H7 (cell line): ENCODE data around the gene ANK2. TPM values are rescaled to one million over a fixed set of nuclear protein-coding genes. Genes with fewer than 3 reads are reported as not detected.

Experiments
- DNase-seq: peaks from one replicate; pipeline ENCODE4 v3.0.0; 2012
- H3K27me3 ChIP-seq: 2 replicates; pipeline ENCODE4 v1.6.0; 2011; ENCODE audit warnings: mild to moderate bottlenecking, low read length; ENCODE audit not compliant: control insufficient read depth, insufficient read depth
- H3K36me3 ChIP-seq: replicated peaks from 2 replicates; pipeline ENCODE4 v1.5.1; 2011; ENCODE audit warnings: low read length; ENCODE audit not compliant: control insufficient read depth, insufficient read depth
- H3K4me3 ChIP-seq: 2 replicates; pipeline ENCODE4 v1.5.1; 2011; ENCODE audit warnings: low read depth, mild to moderate bottlenecking, control low read depth, low read length, moderate library complexity; ENCODE audit not compliant: insufficient read depth
- total RNA-seq: library from RNA; depleted of rRNA; stranded (reverse); fragments of >200 nt; shearing (Covaris generic); gene quantifications from 2 replicates; pipeline ENCODE4 v1.2.3, GENCODE V29; 2014

The ANK2 gene
- total RNA-seq, 1 experiment from 2014 or later = 13.3 TPM

DNA sequence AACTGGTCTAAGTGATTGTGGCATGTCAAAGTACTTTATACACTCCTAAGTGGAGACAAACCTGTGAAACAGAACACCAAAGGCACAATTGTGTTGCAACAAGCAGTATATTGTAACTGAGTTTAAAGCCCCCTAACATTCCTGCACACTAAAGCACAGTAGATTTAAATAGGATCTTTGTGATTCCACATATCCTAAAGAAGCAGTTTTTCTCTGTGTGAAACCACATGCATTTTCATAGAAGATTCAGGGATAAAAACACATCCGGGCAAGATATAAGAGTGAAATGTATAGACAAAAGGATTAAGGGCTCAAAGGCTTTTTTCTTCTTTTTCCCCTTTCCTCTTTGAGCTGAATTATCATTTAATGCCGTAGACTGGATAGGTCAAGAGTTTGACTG is 82.2 kb downstream of the ANK2 start:
- no peaks in the 10 kb centered on the region for H3K27me3 ChIP-seq
- DNase-seq = no peak
- H3K36me3 ChIP-seq = no peaks in the 10 kb centered on the region
- no peak overlapping the region for H3K4me3 ChIP-seq

DNA sequence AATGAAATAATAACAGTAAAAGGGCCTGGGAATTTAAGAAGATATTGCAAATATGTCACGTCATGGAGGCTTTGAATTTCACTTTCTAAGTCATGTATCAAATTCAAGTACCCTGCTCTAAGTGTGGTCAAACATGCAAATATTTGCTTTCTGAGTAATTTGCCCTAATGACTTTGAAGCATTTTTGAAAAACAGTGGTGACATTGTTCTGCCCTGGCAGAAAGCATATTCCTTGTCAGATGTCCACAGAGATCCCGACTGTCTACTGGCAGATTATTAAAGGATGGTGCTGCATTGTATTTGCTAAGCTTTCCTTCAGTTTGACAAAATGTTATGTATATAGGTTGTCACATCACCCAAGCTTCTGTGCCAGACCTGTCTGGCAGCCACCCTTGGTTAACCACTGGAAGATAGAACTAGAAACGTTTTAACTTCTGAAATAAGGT is 92.5 kb downstream of the ANK2 start:
- no peaks in the 10 kb centered on the region for H3K27me3 ChIP-seq
- no peaks in the 10 kb centered on the region for H3K36me3 ChIP-seq
- DNase-seq = no peak
- H3K4me3 ChIP-seq = no peak overlapping the region

DNA sequence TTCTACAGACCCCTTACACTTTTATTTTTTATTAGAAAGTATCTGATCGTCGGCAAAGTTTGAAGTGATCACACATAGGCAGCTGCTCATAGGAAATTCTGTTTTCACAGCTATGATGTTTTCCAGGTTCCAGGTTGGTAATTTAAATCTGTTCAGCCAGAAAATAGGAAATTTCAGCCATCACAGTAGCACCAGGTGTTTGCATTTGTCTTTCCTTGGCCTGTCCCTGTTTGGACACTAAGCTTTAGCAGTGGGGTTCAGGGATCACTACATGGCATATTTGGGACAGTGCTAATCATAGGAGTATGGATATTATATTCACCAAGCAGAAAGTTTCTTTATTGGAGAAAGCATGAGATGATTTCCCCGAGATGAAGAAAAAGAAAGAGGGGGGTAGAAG is 92.9 kb downstream of the ANK2 start:
- Histone ChIP-seq H3K36me3 (no peaks in the 10 kb centered on the region), H3K27me3 (no peaks in the 10 kb centered on the region), H3K4me3 (no peak overlapping the region)
- DNase-seq = no peak

DNA sequence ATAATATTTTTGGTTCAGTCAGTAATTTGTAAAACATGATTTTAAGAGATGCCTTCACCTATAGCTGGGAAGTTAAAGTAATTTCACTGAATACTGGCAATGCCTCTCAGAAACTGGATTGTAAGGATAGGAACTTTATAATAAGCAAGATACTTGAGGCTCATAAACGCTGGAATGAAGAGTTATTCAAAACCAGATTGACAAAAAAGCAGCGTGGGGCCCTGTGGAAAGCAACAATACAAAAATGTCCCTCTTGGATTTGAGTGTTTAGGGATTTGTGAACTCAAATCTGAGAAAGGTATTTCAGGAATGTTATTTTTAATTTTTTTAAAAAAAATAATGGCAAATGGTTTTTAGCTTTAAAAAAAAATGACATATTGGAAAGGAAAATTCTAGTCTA is 94.6 kb downstream of the ANK2 start:
- Histone ChIP-seq H3K36me3 (no peaks in the 10 kb centered on the region), H3K4me3 (no peak overlapping the region)
- no peak for DNase-seq

DNA sequence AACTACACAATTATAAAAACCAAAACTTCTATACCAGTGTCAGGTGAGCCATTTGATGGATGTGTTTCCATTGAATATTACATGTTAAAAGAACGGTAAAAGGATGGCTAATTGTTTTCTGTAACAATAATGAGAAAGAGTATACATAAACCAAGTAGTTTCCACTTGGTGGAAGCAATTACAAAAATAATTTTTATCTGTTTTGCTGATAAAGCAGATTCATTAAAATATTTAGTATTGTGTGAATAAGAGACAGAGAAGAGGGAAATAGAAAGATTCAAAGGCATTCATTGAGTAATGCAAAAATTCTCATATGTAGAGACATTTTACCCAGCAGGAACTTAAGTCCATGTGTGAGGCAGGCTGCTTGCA is 95.7 kb downstream of the ANK2 start:
- H3K4me3 ChIP-seq = no peak overlapping the region
- no peaks in the 10 kb centered on the region for H3K27me3 ChIP-seq
- no peaks in the 10 kb centered on the region for H3K36me3 ChIP-seq
- DNase-seq = no peak

More for the DNA sequence above, 94.6 kb downstream of the ANK2 start:
- H3K27me3 ChIP-seq = no peaks in the 10 kb centered on the region

DNA sequence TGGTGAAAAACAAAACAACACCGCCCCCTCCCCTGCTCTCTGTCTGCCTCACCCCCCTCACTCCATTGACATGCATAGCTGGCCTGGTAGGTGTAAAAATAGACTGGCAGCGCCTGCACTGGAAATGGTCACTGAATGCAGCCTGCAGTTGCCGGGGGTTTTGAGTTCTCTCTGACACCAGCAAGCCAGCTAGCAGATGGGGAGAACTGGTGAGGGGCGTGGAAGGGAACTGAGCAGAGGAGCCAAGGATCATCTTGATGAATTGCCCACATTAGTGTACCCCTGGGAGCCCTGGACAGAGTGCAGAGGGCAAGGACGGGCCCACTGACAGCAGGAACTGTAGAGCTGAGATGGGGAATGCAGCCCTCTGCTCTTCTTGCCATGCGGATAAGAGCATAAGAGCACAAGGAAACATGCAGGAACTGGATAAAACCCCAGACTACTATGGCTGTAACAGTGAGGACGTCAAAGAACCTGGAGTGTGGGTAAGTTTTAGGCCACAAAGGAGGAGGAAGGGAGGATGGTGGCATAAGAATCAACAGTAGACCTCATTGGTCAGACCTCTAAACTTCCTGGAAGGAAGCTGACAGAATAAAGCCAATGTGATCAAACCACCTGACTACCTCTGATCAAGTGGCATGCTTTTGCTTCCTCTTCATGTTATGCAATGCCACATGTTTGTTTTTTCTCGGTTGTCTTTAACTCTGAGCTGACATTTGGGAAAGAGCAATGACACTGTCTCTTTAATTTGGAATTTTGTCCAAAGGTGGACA is 96.3 kb downstream of the ANK2 start:
- H3K4me3 ChIP-seq = no peak overlapping the region
- H3K27me3 ChIP-seq = no peaks in the 10 kb centered on the region
- peak; percentile 32 for DNase-seq
- no peaks in the 10 kb centered on the region for H3K36me3 ChIP-seq

DNA sequence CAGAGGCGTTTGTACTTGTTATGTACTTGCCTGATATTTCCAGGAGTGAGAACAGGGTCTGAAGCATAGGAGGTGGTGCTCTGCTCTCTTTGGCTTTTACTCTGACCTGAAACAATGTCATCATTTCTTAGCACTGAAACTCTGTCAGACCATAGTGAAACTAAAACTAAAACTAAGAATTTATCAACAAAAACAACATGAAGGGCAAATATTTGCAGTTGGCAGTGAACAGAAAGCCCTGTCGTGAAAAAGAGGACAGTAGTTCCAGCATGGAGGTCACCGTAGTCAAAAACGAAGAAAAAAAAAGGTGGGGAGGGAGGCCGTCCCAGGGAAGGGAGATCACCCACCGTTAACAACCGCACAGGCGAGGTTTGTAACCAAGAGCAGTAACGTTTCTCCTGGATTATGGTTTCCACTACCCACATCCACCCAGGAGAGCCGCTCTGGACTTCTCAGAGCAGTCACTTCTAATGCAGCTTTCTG is 97.5 kb downstream of the ANK2 start:
- no peaks in the 10 kb centered on the region for H3K36me3 ChIP-seq
- H3K4me3 ChIP-seq = no peak overlapping the region
- no peak for DNase-seq

DNA sequence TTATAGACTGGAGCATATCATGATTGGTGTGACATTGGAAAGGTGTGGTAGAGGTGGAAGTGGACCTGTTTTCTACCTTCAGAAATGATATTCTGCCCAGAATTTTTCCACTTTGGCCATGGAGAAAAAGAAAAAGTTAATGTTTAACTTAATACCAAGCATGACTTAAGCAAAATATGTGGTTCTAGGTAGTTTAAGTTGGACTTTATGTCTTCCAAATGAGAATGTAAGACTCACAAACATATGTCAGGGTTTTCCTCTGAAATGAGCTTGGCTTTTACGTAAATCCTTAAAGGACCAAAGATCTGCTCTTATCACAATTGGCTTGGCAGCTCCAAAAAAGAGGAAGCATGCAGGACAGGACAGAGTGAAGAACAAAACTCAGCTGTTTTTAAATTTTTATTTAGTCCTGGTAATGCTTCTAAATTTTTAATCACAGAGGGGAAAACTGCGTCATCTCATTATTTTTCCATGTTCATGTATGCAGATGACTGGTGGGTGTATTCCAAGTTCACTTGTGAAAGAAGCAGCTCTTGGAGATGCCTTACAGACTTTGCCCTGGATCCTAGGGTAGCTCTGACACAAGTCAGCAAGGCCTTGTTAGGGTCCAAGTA is 98.2 kb downstream of the ANK2 start:
- no peaks in the 10 kb centered on the region for H3K27me3 ChIP-seq
- no peak for DNase-seq
- no peaks in the 10 kb centered on the region for H3K36me3 ChIP-seq
- H3K4me3 ChIP-seq = no peak overlapping the region

More for the DNA sequence above, 97.5 kb downstream of the ANK2 start:
- no peaks in the 10 kb centered on the region for H3K27me3 ChIP-seq

DNA sequence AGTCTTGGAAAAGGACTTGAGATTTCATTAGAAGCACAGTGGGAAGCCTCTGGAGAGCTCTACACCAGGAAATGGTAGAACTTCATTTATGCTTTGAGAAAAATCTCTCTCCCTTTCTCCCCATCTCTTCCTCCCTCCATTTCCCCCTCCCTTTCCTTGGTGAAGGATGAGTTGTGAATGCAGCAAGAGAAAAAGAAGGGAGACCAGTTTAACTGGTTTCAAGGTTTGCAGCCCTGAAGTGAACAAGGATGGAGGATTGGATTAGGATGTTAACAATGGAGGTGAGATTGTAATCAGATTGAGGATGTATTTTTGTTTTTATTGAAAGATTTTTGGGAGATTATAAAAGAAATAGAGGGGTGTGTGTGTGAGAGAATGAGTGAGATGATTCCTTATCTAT is 99.5 kb downstream of the ANK2 start:
- H3K36me3 ChIP-seq = no peaks in the 10 kb centered on the region
- no peaks in the 10 kb centered on the region for H3K27me3 ChIP-seq
- no peak for DNase-seq
- no peak overlapping the region for H3K4me3 ChIP-seq

DNA sequence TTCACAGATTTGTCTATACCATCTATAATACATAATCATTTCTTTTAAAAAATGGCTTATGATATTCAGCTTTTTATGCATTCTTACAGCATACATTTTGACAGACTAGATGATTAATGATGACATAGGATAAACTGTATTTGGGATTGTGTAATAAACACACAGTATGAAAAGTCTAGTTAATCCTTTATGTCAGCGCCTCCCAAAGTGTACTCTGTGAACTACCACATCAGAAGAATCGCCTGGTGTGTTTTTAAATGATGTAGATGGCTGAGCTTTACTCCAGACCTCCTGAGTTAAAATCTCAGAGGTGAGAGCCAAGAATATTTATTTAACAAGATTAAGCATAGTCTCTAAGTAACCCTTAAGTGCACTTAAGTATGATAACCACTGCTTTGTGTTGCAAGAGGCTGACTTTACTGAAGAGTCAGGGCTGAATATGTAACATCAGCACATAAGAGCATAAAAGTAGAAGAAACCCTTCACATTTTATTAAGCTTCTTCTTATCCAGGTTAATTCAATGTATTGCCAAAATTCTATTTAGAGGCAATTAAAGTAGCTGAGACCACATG is 104.2 kb downstream of the ANK2 start:
- Histone ChIP-seq H3K4me3 (no peak overlapping the region), H3K27me3 (no peaks in the 10 kb centered on the region), H3K36me3 (no peaks in the 10 kb centered on the region)
- DNase-seq = no peak

DNA sequence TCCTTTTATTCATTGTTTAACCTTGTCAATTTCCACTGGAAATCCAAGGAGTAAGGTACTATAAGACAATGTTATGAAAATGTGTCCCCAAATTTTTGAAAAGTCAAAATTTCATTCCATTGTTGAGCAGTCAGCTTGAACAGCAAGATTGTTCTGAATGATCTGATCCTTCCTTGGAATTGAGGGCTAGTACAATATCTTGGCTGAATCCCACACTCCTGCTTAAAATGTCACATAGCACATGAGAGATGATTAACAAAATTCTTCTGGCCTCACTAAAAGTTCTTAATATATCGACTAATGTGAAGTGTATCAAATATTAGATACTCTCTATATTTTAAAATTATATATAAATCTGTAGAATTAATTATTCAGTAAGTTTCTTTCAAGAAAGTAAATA is 104.8 kb downstream of the ANK2 start:
- no peaks in the 10 kb centered on the region for H3K27me3 ChIP-seq
- H3K36me3 ChIP-seq = no peaks in the 10 kb centered on the region
- H3K4me3 ChIP-seq = no peak overlapping the region
- no peak for DNase-seq

DNA sequence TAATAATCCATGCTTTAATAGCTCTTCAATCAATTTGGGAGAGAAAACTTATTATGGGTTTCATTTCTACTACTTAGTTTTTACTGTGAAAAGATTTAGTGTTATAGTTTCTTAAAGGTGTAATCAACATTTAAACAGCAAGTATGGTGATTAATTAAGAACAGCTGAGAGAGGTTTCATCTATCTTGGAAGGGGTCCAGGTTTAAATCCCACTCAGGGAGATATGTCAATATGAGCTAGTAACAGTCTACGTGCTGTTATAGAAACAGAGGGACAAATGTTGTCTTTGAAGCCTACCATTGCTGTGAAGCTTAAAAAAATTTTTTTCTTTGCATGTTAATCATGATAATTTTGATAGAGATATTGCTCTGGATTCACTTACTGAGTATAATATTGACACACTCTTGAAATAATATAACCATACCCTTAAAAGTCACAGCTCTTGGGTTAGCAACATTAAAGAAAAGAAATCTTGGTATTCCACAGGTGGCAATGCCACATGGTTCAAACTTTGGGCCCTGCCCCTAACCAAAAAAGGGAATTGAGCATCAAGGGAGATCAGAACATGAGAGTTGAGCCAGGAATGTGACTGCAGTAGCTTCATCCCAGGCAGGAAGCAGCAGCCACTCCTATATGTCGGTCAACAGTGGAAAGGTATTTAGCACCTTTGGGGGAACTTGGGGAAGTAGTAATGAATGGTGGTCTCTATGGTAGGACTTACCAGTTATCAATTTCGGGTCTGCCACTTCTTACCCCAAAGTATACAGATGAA is 107.8 kb downstream of the ANK2 start:
- H3K4me3 ChIP-seq = no peak overlapping the region
- no peaks in the 10 kb centered on the region for H3K27me3 ChIP-seq
- no peaks in the 10 kb centered on the region for H3K36me3 ChIP-seq
- DNase-seq = no peak

DNA sequence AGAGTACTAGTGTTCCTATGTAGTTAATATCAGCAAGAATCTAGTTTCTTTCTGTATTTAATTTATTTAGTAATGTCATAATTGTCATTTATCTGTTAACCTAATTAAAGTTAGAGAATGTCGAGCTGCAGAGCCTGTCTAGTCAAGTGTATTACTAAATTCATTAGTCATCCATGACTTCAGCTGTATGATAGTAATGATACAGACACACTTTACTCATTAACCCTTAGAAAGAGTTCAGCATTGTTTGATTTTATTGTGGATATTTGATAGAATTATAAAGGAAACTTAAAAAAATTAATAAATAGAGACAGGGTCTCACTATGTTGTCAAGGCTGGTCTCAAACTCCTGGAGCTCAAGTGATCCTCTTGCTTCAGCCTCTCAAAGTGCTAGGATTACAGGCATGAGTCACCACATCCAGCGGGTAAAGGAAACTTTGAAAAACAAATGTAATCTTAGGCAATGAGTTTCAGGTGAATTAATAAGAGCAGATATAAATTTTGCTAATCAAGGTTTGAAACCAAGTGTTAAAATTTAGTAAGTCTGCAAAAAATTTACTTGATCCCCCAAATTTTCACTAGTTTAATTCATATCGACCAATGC is 110.6 kb downstream of the ANK2 start:
- Histone ChIP-seq H3K4me3 (no peak overlapping the region), H3K36me3 (no peaks in the 10 kb centered on the region), H3K27me3 (no peaks in the 10 kb centered on the region)
- DNase-seq = no peak

DNA sequence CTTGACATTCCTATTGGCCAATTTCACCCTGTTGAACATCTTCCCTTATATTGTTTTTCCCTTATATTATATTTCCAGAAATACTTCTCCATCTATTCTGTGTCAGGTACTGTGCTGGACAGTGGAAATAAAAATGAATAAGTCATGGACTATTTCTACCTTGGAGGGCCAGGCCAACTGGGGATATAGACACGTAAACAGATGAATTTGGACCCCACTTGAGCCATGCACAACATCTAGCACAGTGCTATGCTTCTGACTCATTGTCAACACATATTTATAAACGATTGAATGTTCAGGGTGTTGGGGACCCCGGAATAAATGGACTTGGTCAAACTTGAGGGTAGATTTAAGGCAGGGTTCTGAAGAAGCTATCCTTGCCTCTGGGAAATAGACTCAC is 111.1 kb downstream of the ANK2 start:
- no peaks in the 10 kb centered on the region for H3K36me3 ChIP-seq
- no peaks in the 10 kb centered on the region for H3K27me3 ChIP-seq
- no peak for DNase-seq
- no peak overlapping the region for H3K4me3 ChIP-seq
